HG02610 (cell line): ENCODE measurements around the gene CYP2E1.
"Not testable (repeated sequence)": the region's sequence is repeated elsewhere in the genome, so short reads cannot be mapped to it uniquely, and the experiment has no call there.

Experiments
- ATAC-seq: cut with Tn5 transposase; IDR thresholded peaks from one replicate; pipeline ENCODE4 v1.9.1; 2021; ENCODE audit warnings: mild to moderate bottlenecking, moderate library complexity; ENCODE audit not compliant: unreplicated experiment

The CYP2E1 gene

GRCh38 chr10:133568831-133569527, 41.8 kb downstream of the CYP2E1 start:
- not testable (repeated sequence) for ATAC-seq

GRCh38 chr10:133569801-133570200, 42.6 kb downstream of the CYP2E1 start:
- not testable (repeated sequence) for ATAC-seq

GRCh38 chr10:133572055-133572454, 44.9 kb downstream of the CYP2E1 start:
- not testable (repeated sequence) for ATAC-seq

- ATAC-seq = not testable (repeated sequence)
Measured at GRCh38 chr10:133573460-133573859, 46.3 kb downstream of the CYP2E1 start.

GRCh38 chr10:133577037-133577436, 49.9 kb downstream of the CYP2E1 start:
- not testable (repeated sequence) for ATAC-seq
